GM18873 (cell line): ENCODE data around the gene GRK1.

Experiments used
- ATAC-seq: cut with Tn5 transposase; IDR thresholded peaks from one replicate; pipeline ENCODE4 v1.9.1; 2021; ENCODE audit warnings: mild to moderate bottlenecking, moderate library complexity, moderate number of reproducible peaks; ENCODE audit not compliant: unreplicated experiment, low FRiP score

The GRK1 gene

DNA sequence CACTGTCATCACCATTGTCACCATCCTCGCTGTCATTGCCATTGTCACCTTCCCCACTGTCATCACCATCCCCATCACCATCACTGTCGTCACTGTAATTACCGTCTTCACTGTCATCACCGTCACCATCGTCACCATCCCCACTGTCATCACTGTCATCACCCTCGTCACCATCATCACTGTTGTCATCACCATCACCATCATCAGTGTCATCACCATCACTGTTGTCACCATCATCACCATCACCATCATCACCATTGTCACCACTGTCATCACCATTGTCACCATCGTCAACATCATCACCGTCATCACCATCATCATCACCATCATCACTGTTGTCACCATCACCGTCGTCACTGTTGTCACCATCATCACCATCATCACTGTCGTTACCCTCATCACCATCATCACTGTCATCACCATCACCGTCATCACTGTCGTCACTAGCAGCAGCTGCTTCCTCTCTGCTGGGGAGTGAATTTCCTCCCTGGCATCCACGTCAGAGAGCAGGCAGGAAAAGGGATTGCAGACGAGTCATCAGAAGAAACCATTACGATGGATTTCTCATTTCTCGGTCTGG lies 119.3 kb downstream of the GRK1 start:
- ATAC-seq = no peak
